HUES48 (cell line): ENCODE measurements around the gene CBL.

ENCODE experiments used
- H3K27ac ChIP-seq: one replicate; pipeline ENCODE4 v1.7.0; 2013; ENCODE audit warnings: low read depth, low read length, inconsistent platforms
- H3K27me3 ChIP-seq: 2 replicates; pipeline ENCODE4 v1.6.1; 2013; ENCODE audit warnings: mild to moderate bottlenecking, low read length; ENCODE audit not compliant: control insufficient read depth, insufficient read depth
- H3K36me3 ChIP-seq: 2 replicates; pipeline ENCODE4 v1.6.1; 2013; ENCODE audit warnings: low read length; ENCODE audit not compliant: control insufficient read depth, insufficient read depth
- H3K4me1 ChIP-seq: 2 replicates; pipeline ENCODE4 v1.6.1; 2013; ENCODE audit warnings: mild to moderate bottlenecking, low read length; ENCODE audit not compliant: control insufficient read depth, insufficient read depth
- H3K4me3 ChIP-seq: 2 replicates; pipeline ENCODE4 v1.5.1; 2013; ENCODE audit warnings: mild to moderate bottlenecking, low read depth, low read length
- H3K9ac ChIP-seq: 2 replicates; pipeline ENCODE4 v1.6.1; 2013; ENCODE audit warnings: mild to moderate bottlenecking, low read depth, low read length, moderate library complexity
- H3K9me3 ChIP-seq: 2 replicates; pipeline ENCODE4 v1.6.1; 2013; ENCODE audit warnings: low read length; ENCODE audit not compliant: control insufficient read depth, insufficient read depth

Gene CBL

GRCh38 chr11:119310682-119311052, 104.5 kb downstream of the CBL start:
- Histone ChIP-seq H3K27me3 (peaks cover 13% of the 10 kb centered on the region), H3K36me3 (peaks cover 62% of the 10 kb centered on the region), H3K27ac (no peak overlapping the region), H3K9ac (no peak overlapping the region), H3K9me3 (no peaks in the 10 kb centered on the region), H3K4me3 (no peak overlapping the region), H3K4me1 (peaks cover 17% of the 10 kb centered on the region)

DNA sequence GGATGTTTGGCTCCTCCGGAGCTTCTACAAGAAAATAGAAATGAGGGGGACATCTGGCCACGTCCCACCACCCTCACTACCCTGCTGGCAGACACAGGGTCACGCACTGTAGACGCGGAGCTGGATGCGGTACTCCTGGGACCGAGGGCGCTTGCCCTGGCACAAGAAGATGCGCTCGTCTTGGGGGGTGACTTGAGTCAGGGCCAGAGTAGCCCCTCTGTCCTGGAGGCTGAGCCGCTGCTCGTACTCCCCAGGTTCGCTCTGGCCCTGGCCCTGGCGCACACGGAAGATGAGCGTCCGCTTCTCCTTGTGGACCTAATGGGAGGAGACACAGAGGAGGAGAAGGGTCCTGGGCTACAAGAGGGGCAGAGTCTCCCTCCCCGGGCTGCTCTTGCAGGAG, 108.6 kb downstream of the CBL start:
- Histone ChIP-seq H3K4me1 (peaks cover 43% of the 10 kb centered on the region), H3K27ac (no peak overlapping the region), H3K9ac (peak overlapping the region; percentile 22; the same call in 1 of the 2 replicates), H3K4me3 (peak overlapping the region; percentile 75), H3K9me3 (no peaks in the 10 kb centered on the region), H3K36me3 (peaks cover 32% of the 10 kb centered on the region), H3K27me3 (peaks cover 40% of the 10 kb centered on the region)

GRCh38 chr11:119315131-119316015, 109.2 kb downstream of the CBL start:
- peak overlapping the region; percentile 44 for H3K27ac ChIP-seq
- peak overlapping the region; percentile 75 for H3K4me3 ChIP-seq
- peak overlapping the region; percentile 31; the same call in 1 of the 2 replicates for H3K9ac ChIP-seq

GRCh38 chr11:119316016-119316728, 110.0 kb downstream of the CBL start:
- Histone ChIP-seq H3K27ac (no peak overlapping the region), H3K9ac (0 out of 2 replicates have a peak overlapping the region, but pooled peaks have one; percentile 31), H3K36me3 (peaks cover 20% of the 10 kb centered on the region; the same call in 1 of the 2 replicates), H3K4me3 (peak overlapping the region; percentile 75), H3K27me3 (peaks cover 40% of the 10 kb centered on the region), H3K9me3 (no peaks in the 10 kb centered on the region), H3K4me1 (peaks cover 50% of the 10 kb centered on the region)

More at GRCh38 chr11:119315131-119316015, 109.2 kb downstream of the CBL start:
- peaks cover 48% of the 10 kb centered on the region for H3K4me1 ChIP-seq
- H3K9me3 ChIP-seq = no peaks in the 10 kb centered on the region
- H3K36me3 ChIP-seq = peaks cover 26% of the 10 kb centered on the region
- H3K27me3 ChIP-seq = peaks cover 40% of the 10 kb centered on the region

DNA sequence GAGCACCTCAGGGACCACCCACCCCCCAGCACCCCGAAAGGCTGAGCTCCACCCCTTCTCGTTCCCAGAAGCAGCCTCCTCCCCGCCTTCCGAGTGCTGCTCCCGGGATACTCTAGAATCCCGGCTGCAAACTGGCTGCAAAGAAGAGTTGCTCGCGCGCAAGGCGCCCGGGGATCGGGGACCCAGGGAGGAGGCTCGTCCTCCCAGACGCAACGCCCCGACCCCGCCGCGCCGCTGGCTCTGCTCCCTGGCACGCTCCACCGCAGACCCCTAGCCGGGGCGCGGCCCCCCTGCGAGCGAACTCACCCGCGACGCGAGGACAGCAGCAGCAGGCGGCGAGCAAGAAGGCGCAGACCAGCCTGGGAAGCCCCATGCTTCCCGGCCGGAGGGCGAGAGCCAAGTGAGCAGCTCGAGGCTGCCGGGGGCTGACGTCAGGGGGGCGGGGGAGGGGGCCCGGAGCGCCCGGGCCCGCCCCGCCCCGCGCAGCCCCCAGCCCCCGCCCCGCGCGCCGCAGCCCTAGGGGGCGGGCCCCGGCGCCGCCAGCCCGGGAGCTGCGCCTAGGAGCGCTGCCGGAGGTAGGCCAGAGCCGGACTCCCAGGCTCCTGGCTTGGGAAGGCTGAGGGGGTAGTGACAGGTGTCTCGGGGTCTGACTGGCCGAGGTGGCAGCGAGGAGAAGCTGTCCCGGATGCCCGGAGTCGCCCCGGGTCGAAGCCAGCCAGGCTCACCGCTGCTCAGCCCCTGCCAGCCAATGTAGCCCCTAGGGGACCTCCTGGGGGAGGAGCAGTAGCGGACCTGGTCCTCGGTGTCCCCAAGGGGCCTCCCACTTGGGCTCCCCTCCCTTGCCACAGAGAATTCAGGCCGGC, 110.8 kb downstream of the CBL start, which contains the start of gene MCAM:
Gene MCAM (minus strand): TSS at position 402 of the 863 bp plus-strand sequence. CDS start 29 bp downstream, at position 373.
- peak within 1 kb of the TSS; percentile 75 for H3K4me3 ChIP-seq
- no peaks in the 10 kb centered on the region for H3K9me3 ChIP-seq
- peaks cover 50% of the 10 kb centered on the region for H3K4me1 ChIP-seq
- peak within 1 kb of the TSS; percentile 32; the same call in 1 of the 2 replicates for H3K9ac ChIP-seq
- H3K36me3 ChIP-seq = peaks cover 14% of the 10 kb centered on the region; the same call in 1 of the 2 replicates
- no peak within 1 kb of the TSS for H3K27ac ChIP-seq
- peaks cover 40% of the 10 kb centered on the region for H3K27me3 ChIP-seq

DNA sequence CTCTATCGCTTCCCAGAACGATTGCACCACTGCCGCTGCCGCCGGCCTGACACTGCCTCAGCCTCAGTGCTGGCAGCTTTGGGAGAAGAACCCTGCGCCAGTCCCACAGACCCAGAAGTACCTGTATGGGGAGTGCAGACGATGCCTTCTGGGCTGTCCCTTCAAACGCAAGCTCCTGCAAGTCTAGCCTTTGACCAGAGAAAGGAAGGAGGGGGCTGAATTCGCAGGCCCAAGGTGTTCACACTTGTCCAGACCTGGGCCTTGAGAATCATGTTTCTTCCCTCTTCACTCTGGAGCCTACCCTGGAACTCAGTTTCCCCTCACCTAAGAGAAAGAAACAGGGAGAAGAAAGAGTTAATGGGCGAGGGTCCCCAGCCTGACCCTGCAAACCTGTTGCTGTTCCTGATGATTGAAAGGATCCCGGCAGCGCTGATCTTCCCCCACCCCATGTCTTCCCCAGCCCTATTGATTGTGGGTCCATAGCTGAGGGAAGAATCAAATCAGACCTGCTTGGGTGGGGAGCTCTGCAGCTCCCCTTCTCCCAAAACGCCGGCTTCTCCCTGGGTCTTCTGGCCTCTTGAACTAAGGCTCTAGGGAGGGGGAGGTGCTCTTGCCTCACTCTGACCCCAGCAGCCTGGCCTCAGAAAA, 111.6 kb downstream of the CBL start:
- no peaks in the 10 kb centered on the region for H3K9me3 ChIP-seq
- peaks cover 40% of the 10 kb centered on the region for H3K27me3 ChIP-seq
- no peak overlapping the region for H3K27ac ChIP-seq
- no peak overlapping the region for H3K9ac ChIP-seq
- peaks cover 7% of the 10 kb centered on the region; the same call in 1 of the 2 replicates for H3K36me3 ChIP-seq
- H3K4me3 ChIP-seq = peak overlapping the region; percentile 54
- H3K4me1 ChIP-seq = peaks cover 50% of the 10 kb centered on the region

- Histone ChIP-seq H3K36me3 (peaks cover 2% of the 10 kb centered on the region; the same call in 1 of the 2 replicates), H3K27ac (peak overlapping the region; percentile 66), H3K4me1 (peaks cover 50% of the 10 kb centered on the region), H3K9ac (no peak overlapping the region), H3K4me3 (0 out of 2 replicates have a peak overlapping the region, but pooled peaks have one; percentile 24), H3K9me3 (no peaks in the 10 kb centered on the region), H3K27me3 (peaks cover 40% of the 10 kb centered on the region)
These were observed 112.3 kb downstream of the CBL start for GRCh38 chr11:119318240-119319135.

- Histone ChIP-seq H3K36me3 (no peaks in the 10 kb centered on the region), H3K4me1 (peaks cover 53% of the 10 kb centered on the region), H3K27ac (peak overlapping the region; percentile 66), H3K27me3 (peaks cover 40% of the 10 kb centered on the region), H3K9me3 (no peaks in the 10 kb centered on the region), H3K4me3 (no peak overlapping the region), H3K9ac (no peak overlapping the region)
These were observed 113.1 kb downstream of the CBL start for GRCh38 chr11:119319136-119319699.

DNA sequence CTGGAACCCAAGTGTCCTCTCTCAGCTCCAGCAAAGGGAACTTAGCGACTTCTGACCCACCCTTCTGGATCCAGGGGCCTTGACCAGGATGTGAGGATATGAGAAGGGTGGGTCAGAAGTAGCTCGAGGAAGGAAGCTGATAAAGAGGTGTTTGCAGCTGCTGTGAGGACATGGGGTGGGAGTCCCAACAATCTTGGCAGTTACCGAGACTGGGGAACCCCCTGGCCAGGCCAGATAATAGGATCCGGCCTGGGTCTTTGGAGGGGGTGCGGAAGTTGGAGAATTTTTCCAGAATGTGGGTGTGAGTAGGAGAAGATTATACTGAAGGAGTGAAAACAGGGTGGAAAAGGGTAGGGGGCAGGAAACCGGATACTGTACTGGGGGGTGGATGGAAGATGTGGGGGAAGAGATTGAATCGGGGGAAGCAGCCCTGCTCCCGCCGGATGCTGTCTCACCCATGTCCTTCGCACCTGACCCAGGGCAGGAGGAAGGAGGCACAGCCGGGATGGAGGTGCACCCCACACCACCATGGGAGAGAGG, 113.6 kb downstream of the CBL start:
- Histone ChIP-seq H3K27me3 (peaks cover 36% of the 10 kb centered on the region), H3K36me3 (no peaks in the 10 kb centered on the region), H3K9ac (no peak overlapping the region), H3K4me1 (peaks cover 50% of the 10 kb centered on the region), H3K27ac (no peak overlapping the region), H3K4me3 (no peak overlapping the region), H3K9me3 (no peaks in the 10 kb centered on the region)
